ENCODE measurements around the gene C17orf113. TPM values are rescaled to one million over a fixed set of nuclear protein-coding genes. Genes with fewer than 3 reads are reported as not detected.

Gene C17orf113
- total and polyA plus RNA-seq, 2 experiments from 2014 or later: 0.29 to 2.1 TPM

- Histone ChIP-seq H3K27ac (ENCODE audit: low read depth) (no peak overlapping the region), H4K20me1 (replicated peaks; ENCODE audit: insufficient read depth) (no peaks in the 10 kb centered on the region), H2AFZ (no peak overlapping the region), H3K79me2 (replicated peaks; ENCODE audit: insufficient read depth) (no peaks in the 10 kb centered on the region), H3K36me3 (ENCODE audit: insufficient read depth) (no peaks in the 10 kb centered on the region), H3K27me3 (ENCODE audit: insufficient read depth) (no peaks in the 10 kb centered on the region), H3K4me3 (no peak overlapping the region), H3K9me2 (ENCODE audit: insufficient read depth) (no peaks in the 10 kb centered on the region), H3F3A (replicated peaks; ENCODE audit: low read depth) (0 out of 2 replicates have a peak, but pooled peaks cover 3% of the 10 kb centered on the region), H3K4me1 (ENCODE audit: insufficient read depth) (peaks cover 10% of the 10 kb centered on the region; the same call in 1 of the 2 replicates), H3K4me2 (no peak overlapping the region)
- H3K36me3 Mint-ChIP-seq (ENCODE audit: low read depth): no peaks in the 10 kb centered on the region; the same call in 2 of the 3 replicates
- H3K27me3 Mint-ChIP-seq (ENCODE audit: insufficient read depth, low read depth, poor library complexity): peaks cover 13% of the 10 kb centered on the region
- no peak for ATAC-seq
- no peak overlapping the region for H3K4me3 Mint-ChIP-seq
- no peak overlapping the region for H3K27ac Mint-ChIP-seq
- no peaks in the 10 kb centered on the region for H3K9me3 Mint-ChIP-seq
- TF ChIP-seq EZH2phosphoT487 (IDR thresholded peaks at IDR 0.05; ENCODE audit: unreplicated experiment) (no peak), CREB1 (CRISPR knock-in tag; IDR thresholded peaks at IDR 0.05; ENCODE audit: low read depth) (no peak), ZNF114 (CRISPR knock-in tag; IDR thresholded peaks at IDR 0.05) (no peak), STAT1 (IDR thresholded peaks at IDR 0.05; ENCODE audit: unreplicated experiment) (no peak), ZNF462 (CRISPR knock-in tag; IDR thresholded peaks at IDR 0.05) (no peak), POLR2AphosphoS5 (IDR thresholded peaks at IDR 0.05; ENCODE audit: low read depth) (no peak), NANOG (IDR thresholded peaks at IDR 0.05; ENCODE audit: borderline replicate concordance) (no peak), JUNB (IDR thresholded peaks at IDR 0.05; ENCODE audit: unreplicated experiment) (no peak), CTCF (conservative IDR thresholded peaks at IDR 0.05; ENCODE audit: low read depth in 2 of 2) (no peak), ETS1 (IDR thresholded peaks at IDR 0.05) (no peak), ZNF331 (CRISPR knock-in tag; IDR thresholded peaks at IDR 0.05; ENCODE audit: low read depth) (no peak), EZH2 (IDR thresholded peaks at IDR 0.05; ENCODE audit: low read depth, unreplicated experiment) (no peak), REST (IDR thresholded peaks at IDR 0.05; ENCODE audit: unreplicated experiment) (no peak)
- no peak for DNase-seq (ENCODE audit: low spot score)
- H3K4me1 Mint-ChIP-seq: peaks cover 37% of the 10 kb centered on the region
Observed at GRCh38 chr17:42065201-42065600, 14.8 kb upstream of the C17orf113 start.
